ENCODE results near the gene ABO.
A peak's percentile ranks its signal among the peaks of the same experiment; 100 is the strongest.
"Not testable (repeated sequence)": the region's sequence is repeated elsewhere in the genome, so short reads cannot be mapped to it uniquely, and the experiment has no call there.

The ABO gene

GRCh38 chr9:133239533-133240090 lies 35.4 kb downstream of the ABO start:
- DNase-seq = no peak

- DNase-seq = peak; percentile 71 to 87
Measured at GRCh38 chr9:133238851-133239532, 36.0 kb downstream of the ABO start.

- DNase-seq = peak in 1 of 2 donors; percentile 7
Measured at GRCh38 chr9:133238272-133238850, 36.6 kb downstream of the ABO start.

- DNase-seq = no peak
Measured at GRCh38 chr9:133237035-133237731, 37.8 kb downstream of the ABO start.

GRCh38 chr9:133236291-133237034 lies 38.5 kb downstream of the ABO start:
- DNase-seq = not testable (repeated sequence)

- DNase-seq = no peak
Measured at GRCh38 chr9:133235549-133236222, 39.3 kb downstream of the ABO start.

GRCh38 chr9:133234577-133235322 lies 40.3 kb downstream of the ABO start:
- no peak for DNase-seq

GRCh38 chr9:133233681-133234432 lies 41.1 kb downstream of the ABO start:
- no peak for DNase-seq

GRCh38 chr9:133231934-133232568 lies 43.0 kb downstream of the ABO start:
- DNase-seq = not testable (repeated sequence)

- not testable (repeated sequence) for DNase-seq
Measured at GRCh38 chr9:133230514-133230913, 44.5 kb downstream of the ABO start.

- DNase-seq = no peak
Measured at GRCh38 chr9:133230093-133230492, 44.9 kb downstream of the ABO start.

- not testable (repeated sequence) for DNase-seq
Measured at GRCh38 chr9:133228474-133229193, 46.4 kb downstream of the ABO start.

- not testable (repeated sequence) for DNase-seq
Measured at GRCh38 chr9:133227996-133228395, 47.0 kb downstream of the ABO start.

- no peak for DNase-seq
Measured at GRCh38 chr9:133227242-133227860, 47.6 kb downstream of the ABO start.

- no peak for DNase-seq
Measured at GRCh38 chr9:133226219-133227171, 48.5 kb downstream of the ABO start.

GRCh38 chr9:133225171-133226011 lies 49.6 kb downstream of the ABO start:
- DNase-seq = no peak

GRCh38 chr9:133224762-133225161 lies 50.2 kb downstream of the ABO start:
- DNase-seq = no peak
